BLaER1 treated with 17β-estradiol and CSF1 and Interleukin-3, amounts not matched to agents 10 nM and 100 nM (cell line): Measurements from ENCODE around the gene CAMKK2.
A peak's percentile ranks its signal among the peaks of the same experiment; 100 is the strongest.
"Not testable (repeated sequence)": the region's sequence is repeated elsewhere in the genome, so short reads cannot be mapped to it uniquely, and the experiment has no call there.

ENCODE experiments used
- H3K27ac ChIP-seq, 11 experiments: shearing (Covaris generic); formaldehyde crosslinking; 2 replicates each; pipeline ENCODE4 v1.8.1; 2022
- H3K27me3 ChIP-seq, 11 experiments: shearing (Covaris generic); formaldehyde crosslinking; 2 replicates each; pipeline ENCODE4 v1.8.1; 2022
- H3K36me3 ChIP-seq, 11 experiments: shearing (Covaris generic); formaldehyde crosslinking; 2 replicates each; pipeline ENCODE4 v1.8.1; 2022
- H3K4me1 ChIP-seq, 10 experiments: shearing (Covaris generic); formaldehyde crosslinking; 2 replicates each; pipeline ENCODE4 v1.8.1; 2022
- H3K4me2 ChIP-seq, 11 experiments: shearing (Covaris generic); formaldehyde crosslinking; 2 replicates each; pipeline ENCODE4 v1.8.1; 2022
- H3K4me3 ChIP-seq, 10 experiments: shearing (Covaris generic); formaldehyde crosslinking; 2 replicates each; pipeline ENCODE4 v1.8.1; 2022
- H3K9ac ChIP-seq, 11 experiments: shearing (Covaris generic); formaldehyde crosslinking; 2 replicates each; pipeline ENCODE4 v1.8.1; 2022
- H3K9me3 ChIP-seq, 11 experiments: shearing (Covaris generic); formaldehyde crosslinking; replicated peaks in 1 of 11; 2 replicates each; pipeline ENCODE4 v1.8.1; 2022
- H4K20me1 ChIP-seq, 11 experiments: shearing (Covaris generic); formaldehyde crosslinking; 2 replicates each; pipeline ENCODE4 v1.8.1; 2022
- Cebpa-rat ChIP-seq, 11 experiments: shearing (Covaris generic); IDR thresholded peaks; 2 replicates each; pipeline ENCODE4 v1.8.1; 2022

CAMKK2 gene

DNA sequence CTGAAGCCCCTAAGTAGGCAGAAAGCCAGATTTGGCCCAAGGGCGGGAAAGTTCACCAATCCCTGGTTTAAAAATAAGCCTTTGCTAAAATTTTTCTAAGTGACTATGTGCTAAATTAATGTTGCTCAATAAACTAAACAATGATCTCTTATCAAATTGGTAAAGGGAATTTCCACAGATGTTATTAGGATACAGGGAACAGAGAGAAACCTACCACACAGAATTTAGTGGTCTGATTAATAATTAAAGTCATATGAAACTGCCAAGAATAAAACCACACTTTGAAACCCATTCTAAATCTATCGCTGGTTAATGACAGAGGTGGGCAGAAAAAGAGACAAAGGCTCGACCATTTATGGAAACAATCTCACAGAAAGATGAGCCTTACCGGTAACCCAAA, 33.7 kb upstream of the CAMKK2 start:
- TF ChIP-seq Cebpa-rat (IDR thresholded peaks at IDR 0.05): no peak

DNA sequence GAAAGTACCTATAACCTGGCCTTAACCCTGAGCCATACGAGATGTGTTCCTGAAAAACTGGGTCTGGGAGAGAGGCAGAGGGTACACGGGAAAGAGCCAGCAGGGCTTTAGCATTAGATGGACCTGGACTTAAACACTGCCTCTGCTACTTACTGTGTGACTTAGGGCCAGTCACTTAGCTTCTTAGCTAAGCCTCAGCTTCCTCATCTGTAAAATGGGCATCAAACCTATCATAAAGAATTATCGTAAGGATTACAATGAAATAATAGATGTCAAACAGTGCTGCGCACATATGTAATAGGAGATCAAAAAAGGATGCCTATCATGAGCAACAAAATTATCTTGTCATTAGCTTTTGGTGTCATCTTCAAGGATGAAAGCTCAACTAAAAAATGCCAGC, 32.1 kb upstream of the CAMKK2 start:
- Histone ChIP-seq H3K4me1 (peaks cover 7 to 20% (median 17%) of the 10 kb centered on the region in 10 experiments; a peak in 19 of 20 replicates), H3K4me3 (no peak overlapping the region), H3K9me3 (no peaks in the 10 kb centered on the region), H3K36me3 (peaks cover 99 to 100% (median 100%) of the 10 kb centered on the region in 11 experiments), H4K20me1 (peaks cover 0 to 23% (median 4%) of the 10 kb centered on the region in 11 experiments; a peak in 7 of 22 replicates), H3K27me3 (no peaks in the 10 kb centered on the region), H3K9ac (no peak overlapping the region), H3K27ac (no peak overlapping the region), H3K4me2 (no peak overlapping the region)
- no peak for TF ChIP-seq Cebpa-rat (IDR thresholded peaks at IDR 0.05)

More for the DNA sequence above, 33.7 kb upstream of the CAMKK2 start:
- Histone ChIP-seq H3K9ac (no peak overlapping the region), H3K4me1 (peaks cover 7 to 20% (median 17%) of the 10 kb centered on the region in 10 experiments; a peak in 19 of 20 replicates), H3K9me3 (no peaks in the 10 kb centered on the region), H3K4me3 (no peak overlapping the region), H3K36me3 (peaks cover 96 to 99% (median 98%) of the 10 kb centered on the region in 11 experiments), H4K20me1 (peaks cover 0 to 23% (median 9%) of the 10 kb centered on the region in 11 experiments; a peak in 8 of 22 replicates), H3K27me3 (no peaks in the 10 kb centered on the region), H3K4me2 (no peak overlapping the region), H3K27ac (no peak overlapping the region)

DNA sequence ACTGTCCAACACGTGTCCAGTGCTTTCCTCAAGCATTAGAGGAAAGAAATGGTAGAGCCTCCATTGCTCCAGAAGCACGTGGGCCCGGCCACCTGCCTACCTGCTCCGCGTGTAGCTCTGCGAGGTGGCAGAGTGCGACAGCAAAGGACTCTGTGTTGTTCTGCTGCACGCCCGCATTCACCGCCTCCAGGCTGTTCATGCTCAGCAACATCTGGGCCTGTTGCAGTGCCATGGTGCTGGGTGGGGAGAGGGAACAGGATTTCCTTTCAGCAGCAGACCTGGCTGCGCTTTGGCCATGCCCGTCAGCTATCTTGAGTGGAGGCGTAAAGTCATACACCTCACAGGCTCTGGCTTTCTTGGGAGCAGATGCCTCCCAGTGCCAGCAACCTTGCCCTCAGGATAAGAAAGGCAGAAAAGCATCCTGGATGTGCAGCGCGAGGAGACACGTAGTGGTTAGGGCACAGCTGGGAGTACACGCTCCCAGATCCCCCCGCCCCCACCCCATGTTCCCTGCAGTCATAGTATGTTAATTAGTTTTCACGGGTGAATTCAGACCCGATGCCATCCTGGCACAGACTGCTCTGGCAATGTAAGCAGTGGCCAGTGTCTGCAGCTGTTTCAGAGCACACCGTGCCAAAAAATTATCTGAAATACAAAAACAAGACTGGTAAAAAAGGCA, 30.6 kb upstream of the CAMKK2 start:
- Histone ChIP-seq H3K4me3 (no peak overlapping the region), H4K20me1 (peaks cover 0 to 23% (median 4%) of the 10 kb centered on the region in 11 experiments; a peak in 7 of 22 replicates), H3K36me3 (peaks cover 99 to 100% (median 100%) of the 10 kb centered on the region in 11 experiments), H3K4me1 (peaks cover 7 to 20% (median 17%) of the 10 kb centered on the region in 10 experiments; a peak in 19 of 20 replicates), H3K4me2 (peak overlapping the region in 5 of 11 experiments; percentile 27 to 57 (median 43); a peak in 7 of 22 replicates), H3K27ac (peak overlapping the region in 6 of 11 experiments; percentile 4 to 47 (median 32); a peak in 8 of 22 replicates), H3K27me3 (no peaks in the 10 kb centered on the region), H3K9ac (peak overlapping the region in 3 of 11 experiments; percentile 6 to 32 (median 16); a peak in 1 of 22 replicates), H3K9me3 (no peaks in the 10 kb centered on the region)
- no peak for TF ChIP-seq Cebpa-rat (IDR thresholded peaks at IDR 0.05)

DNA sequence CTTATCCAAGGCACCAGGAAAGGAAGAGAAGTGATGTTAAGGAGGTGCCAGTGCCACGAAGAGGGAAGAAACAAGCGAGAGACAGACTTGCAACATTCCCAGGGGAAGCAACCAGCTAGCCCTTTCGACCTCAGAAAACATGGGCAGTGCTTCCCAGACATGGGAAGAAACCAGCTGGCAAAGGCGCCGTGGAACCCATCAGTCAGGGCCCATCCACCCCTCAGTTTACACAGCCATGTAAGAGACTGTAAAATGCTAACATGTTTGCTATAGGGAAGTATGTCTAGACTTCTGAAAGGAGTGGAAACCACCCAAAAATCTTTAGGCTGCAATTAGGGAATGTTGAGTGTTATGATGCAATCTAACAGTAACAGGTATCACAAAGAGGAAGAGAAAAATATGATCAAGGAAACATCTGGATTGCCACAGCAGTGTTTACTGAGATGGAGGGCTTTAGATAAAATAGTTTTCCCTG, 29.4 kb upstream of the CAMKK2 start:
- H3K27me3 ChIP-seq: no peaks in the 10 kb centered on the region
- H3K4me3 ChIP-seq: no peak overlapping the region
- peak in 2 of 11 experiments; percentile 17 to 56; a peak in 2 of 22 replicates for TF ChIP-seq Cebpa-rat (IDR thresholded peaks at IDR 0.05)
- peak overlapping the region in 2 of 11 experiments; percentile 1 to 19; a peak in 3 of 22 replicates for H3K9ac ChIP-seq
- peaks cover 0 to 11% (median 4%) of the 10 kb centered on the region in 11 experiments; a peak in 6 of 22 replicates for H4K20me1 ChIP-seq
- peaks cover 95 to 100% (median 100%) of the 10 kb centered on the region in 11 experiments for H3K36me3 ChIP-seq
- H3K4me1 ChIP-seq: peaks cover 7 to 20% (median 17%) of the 10 kb centered on the region in 10 experiments; a peak in 19 of 20 replicates
- no peaks in the 10 kb centered on the region for H3K9me3 ChIP-seq
- peak overlapping the region in 9 of 11 experiments; percentile 27 to 57 (median 43); a peak in 16 of 22 replicates for H3K4me2 ChIP-seq
- peak overlapping the region in 6 of 11 experiments; percentile 10 to 49 (median 34); a peak in 8 of 22 replicates for H3K27ac ChIP-seq

DNA sequence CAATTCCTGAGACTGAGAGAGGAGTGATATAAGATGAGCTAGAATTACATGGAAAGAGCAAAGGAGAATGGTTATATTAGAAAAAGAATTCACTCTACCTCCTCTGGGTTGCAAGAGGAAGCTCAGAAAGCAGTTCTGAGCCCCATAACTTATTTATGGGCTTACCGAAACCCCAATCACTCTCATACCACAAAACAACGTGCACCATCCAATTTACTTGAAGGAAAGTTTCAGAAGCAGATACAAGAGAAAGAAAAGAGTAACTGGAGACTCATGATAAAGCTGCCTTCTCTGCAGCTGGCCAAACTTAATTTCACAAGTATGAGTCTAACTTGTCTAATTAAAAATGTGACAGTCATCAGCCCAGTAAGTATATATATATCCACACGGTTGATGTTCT, 27.4 kb upstream of the CAMKK2 start:
- Histone ChIP-seq H4K20me1 (peaks cover 0 to 11% (median 5%) of the 10 kb centered on the region in 11 experiments; a peak in 6 of 22 replicates), H3K4me1 (peaks cover 7 to 20% (median 17%) of the 10 kb centered on the region in 10 experiments; a peak in 19 of 20 replicates), H3K9me3 (no peaks in the 10 kb centered on the region), H3K27ac (no peak overlapping the region), H3K4me2 (no peak overlapping the region), H3K4me3 (no peak overlapping the region), H3K27me3 (no peaks in the 10 kb centered on the region), H3K9ac (no peak overlapping the region), H3K36me3 (peaks cover 91 to 100% (median 99%) of the 10 kb centered on the region in 11 experiments)
- TF ChIP-seq Cebpa-rat (IDR thresholded peaks at IDR 0.05): no peak

DNA sequence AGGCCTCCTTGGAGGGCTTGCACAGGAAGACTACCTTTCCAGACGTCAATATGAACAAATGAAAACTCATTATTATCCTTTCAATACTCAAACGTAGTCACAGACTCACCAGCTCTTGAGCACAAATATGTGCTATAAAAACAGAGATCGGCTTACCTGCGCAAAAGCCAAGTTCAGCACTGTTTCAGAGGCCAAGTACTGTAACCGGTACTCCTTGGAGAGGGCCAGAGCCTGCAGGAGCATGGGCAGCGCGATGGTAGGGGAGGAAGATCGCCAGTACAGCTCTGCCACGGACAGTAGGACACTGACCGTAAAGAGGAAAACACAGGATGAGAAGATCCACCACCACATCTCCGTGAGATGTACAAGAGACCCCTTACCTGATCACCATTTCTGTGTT, 21.6 kb upstream of the CAMKK2 start:
- no peaks in the 10 kb centered on the region for H3K27me3 ChIP-seq
- H3K4me2 ChIP-seq: no peak overlapping the region
- H3K9ac ChIP-seq: no peak overlapping the region
- H3K9me3 ChIP-seq: no peaks in the 10 kb centered on the region
- H3K27ac ChIP-seq: no peak overlapping the region
- H3K4me1 ChIP-seq: peaks cover 0 to 29% (median 16%) of the 10 kb centered on the region in 10 experiments; a peak in 13 of 20 replicates
- peaks cover 57 to 100% (median 89%) of the 10 kb centered on the region in 11 experiments for H3K36me3 ChIP-seq
- H3K4me3 ChIP-seq: no peak overlapping the region
- H4K20me1 ChIP-seq: peaks cover 0 to 17% (median 8%) of the 10 kb centered on the region in 11 experiments; a peak in 9 of 22 replicates
- TF ChIP-seq Cebpa-rat (IDR thresholded peaks at IDR 0.05): no peak

DNA sequence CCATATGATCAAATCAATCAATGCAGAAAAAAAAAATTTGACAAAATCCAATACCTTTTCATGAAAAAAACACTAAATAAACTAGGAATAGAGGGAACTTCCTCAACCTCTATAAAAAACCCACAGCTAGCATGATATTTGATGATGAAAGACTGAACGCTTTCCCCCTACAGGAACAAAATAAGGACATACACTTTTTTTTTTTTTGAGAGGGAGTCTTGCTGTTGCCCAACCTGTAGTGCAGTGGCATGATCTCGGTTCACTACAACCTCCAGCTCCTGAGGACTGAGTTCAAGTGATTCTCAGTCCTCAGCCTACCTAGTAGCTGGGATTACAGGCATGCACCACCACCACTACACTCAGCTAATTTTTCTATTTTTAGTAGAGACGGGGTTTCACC, 17.9 kb upstream of the CAMKK2 start:
- Histone ChIP-seq H3K4me2 (peak overlapping the region in 6 of 11 experiments; percentile 14 to 61 (median 44); a peak in 10 of 22 replicates), H3K4me1 (peaks cover 6 to 29% (median 20%) of the 10 kb centered on the region in 10 experiments; a peak in 16 of 20 replicates), H3K36me3 (peaks cover 53 to 100% (median 89%) of the 10 kb centered on the region in 11 experiments), H3K27me3 (no peaks in the 10 kb centered on the region), H3K27ac (peak overlapping the region in 2 of 11 experiments; percentile 22; a peak in 1 of 22 replicates), H3K4me3 (no peak overlapping the region), H3K9me3 (no peaks in the 10 kb centered on the region), H4K20me1 (peaks cover 0 to 34% (median 11%) of the 10 kb centered on the region in 11 experiments; a peak in 11 of 22 replicates), H3K9ac (no peak overlapping the region)
- TF ChIP-seq Cebpa-rat (IDR thresholded peaks at IDR 0.05): no peak

DNA sequence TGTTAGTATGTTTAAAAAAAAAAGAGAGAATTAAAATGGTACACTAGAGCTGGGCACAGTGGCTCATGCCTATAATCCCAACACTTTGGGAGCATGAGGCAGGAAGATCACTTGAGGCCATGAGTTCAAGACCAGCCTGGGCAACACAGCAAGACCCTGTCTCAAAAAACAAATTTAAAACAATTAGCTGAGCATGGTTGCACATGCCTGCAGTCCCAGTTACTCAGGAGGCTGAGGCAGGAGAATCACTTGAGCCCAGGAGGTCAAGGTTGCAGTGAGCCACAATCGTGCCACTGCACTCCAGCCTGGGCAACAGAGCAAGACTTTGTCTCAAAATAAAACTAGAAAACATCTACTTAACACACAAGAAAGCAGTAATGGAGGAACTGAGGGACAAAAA, 13.7 kb upstream of the CAMKK2 start:
- H3K27me3 ChIP-seq, H3K9me3 ChIP-seq, H3K4me3 ChIP-seq, H3K4me2 ChIP-seq, H3K9ac ChIP-seq, H3K27ac ChIP-seq: not testable (repeated sequence)
- H3K36me3 ChIP-seq: peaks cover 44 to 90% (median 83%) of the 10 kb centered on the region in 11 experiments
- peaks cover 0 to 34% (median 11%) of the 10 kb centered on the region in 11 experiments; a peak in 11 of 22 replicates for H4K20me1 ChIP-seq
- H3K4me1 ChIP-seq: peaks cover 6 to 33% (median 21%) of the 10 kb centered on the region in 10 experiments; a peak in 16 of 20 replicates

DNA sequence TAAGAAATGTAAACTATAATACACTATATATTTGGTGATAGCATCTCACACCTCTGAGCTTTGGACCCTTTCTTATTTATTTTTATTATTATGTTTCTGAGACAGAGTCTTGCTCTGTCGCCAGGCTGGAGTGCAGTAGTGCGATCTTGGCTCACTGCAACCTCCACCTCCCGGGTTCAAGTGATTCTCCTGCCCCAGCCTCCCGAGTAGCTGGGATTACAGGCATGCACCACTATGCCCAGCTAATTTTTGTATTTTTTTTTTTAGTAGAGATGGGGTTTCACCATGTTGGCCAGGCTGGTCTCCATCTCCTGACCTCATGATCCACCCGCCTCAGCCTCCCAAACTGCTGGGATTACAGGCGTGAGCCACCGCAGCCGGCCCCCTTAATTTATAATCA, 10.9 kb upstream of the CAMKK2 start:
- not testable (repeated sequence) for H3K27me3 ChIP-seq, H3K9ac ChIP-seq, H3K4me3 ChIP-seq, H3K9me3 ChIP-seq, H3K27ac ChIP-seq, H3K4me2 ChIP-seq
- Histone ChIP-seq H3K4me1 (peaks cover 0 to 19% (median 10%) of the 10 kb centered on the region in 10 experiments; a peak in 13 of 20 replicates), H3K36me3 (peaks cover 37 to 62% (median 58%) of the 10 kb centered on the region in 11 experiments), H4K20me1 (peaks cover 0 to 14% (median 0%) of the 10 kb centered on the region in 11 experiments; a peak in 5 of 22 replicates)
